ENCODE measurements around the gene CREBRF.
"Not testable (repeated sequence)": the region's sequence is repeated elsewhere in the genome, so short reads cannot be mapped to it uniquely, and the experiment has no call there.

Gene CREBRF, protein sequence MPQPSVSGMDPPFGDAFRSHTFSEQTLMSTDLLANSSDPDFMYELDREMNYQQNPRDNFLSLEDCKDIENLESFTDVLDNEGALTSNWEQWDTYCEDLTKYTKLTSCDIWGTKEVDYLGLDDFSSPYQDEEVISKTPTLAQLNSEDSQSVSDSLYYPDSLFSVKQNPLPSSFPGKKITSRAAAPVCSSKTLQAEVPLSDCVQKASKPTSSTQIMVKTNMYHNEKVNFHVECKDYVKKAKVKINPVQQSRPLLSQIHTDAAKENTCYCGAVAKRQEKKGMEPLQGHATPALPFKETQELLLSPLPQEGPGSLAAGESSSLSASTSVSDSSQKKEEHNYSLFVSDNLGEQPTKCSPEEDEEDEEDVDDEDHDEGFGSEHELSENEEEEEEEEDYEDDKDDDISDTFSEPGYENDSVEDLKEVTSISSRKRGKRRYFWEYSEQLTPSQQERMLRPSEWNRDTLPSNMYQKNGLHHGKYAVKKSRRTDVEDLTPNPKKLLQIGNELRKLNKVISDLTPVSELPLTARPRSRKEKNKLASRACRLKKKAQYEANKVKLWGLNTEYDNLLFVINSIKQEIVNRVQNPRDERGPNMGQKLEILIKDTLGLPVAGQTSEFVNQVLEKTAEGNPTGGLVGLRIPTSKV

DNA sequence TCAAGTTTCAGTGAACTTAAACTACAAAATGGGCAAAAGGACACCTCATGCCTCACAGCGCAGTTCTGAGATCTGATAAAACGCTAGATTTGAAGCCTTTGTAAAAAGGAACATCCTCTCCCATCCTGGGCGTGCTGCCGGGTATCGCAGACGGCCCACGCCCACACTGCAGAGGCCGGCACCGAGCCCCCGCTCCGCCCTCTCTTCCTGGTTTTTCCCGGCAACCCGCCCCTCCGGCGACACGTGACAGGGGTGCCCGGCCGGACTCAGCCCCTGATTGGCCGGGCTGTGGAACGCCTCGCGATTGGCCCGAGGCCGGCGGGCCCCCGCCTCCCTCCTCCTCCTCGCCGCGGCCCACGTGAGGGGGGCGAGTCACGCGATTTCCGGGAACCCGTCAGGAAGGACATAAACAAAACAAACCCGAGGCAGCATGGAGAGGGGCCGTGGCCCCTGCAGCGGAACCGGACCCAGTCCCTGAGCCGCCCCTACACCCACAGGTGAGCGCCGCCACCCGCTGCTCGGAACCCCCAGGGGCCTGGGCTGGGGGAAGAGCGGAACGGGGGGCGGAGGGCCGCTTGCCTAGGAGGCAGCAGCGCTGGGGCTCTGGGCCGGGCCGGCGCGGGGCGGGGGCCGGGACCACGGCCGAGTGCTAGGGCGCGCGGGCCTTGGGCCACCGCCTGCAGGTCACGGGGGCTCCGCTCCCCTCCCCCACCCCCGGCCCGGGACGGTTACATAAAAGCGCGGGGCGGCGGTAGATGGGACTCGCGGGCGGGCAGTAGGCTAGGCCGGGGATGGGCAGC lies at the start of gene CREBRF:
Gene CREBRF (plus strand): TSS at position 370 of the 800 bp plus-strand sequence. CDS start 24,424 bp downstream, outside the sequence.
- peak; percentile 79 for DNase-seq

DNA sequence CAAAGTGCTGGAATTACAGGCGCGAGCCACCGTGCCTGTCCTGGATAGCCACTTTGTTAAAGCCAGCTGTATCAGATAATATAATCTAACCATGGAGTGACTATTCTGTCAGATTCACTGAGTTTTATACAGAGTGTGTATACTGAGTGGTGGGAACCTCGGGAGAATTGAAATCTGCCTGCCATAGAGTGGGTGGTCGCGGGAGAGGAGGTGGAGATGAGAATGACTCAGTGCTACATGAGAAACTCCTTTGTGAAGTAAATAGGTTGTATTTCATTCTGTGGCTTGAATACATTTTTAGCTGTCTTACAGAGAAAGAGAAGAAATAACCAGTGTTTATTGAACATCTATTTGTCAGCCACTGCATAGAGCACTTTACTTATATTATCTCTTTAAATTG lies 46.1 kb upstream of the CREBRF start:
- no peak for DNase-seq

DNA sequence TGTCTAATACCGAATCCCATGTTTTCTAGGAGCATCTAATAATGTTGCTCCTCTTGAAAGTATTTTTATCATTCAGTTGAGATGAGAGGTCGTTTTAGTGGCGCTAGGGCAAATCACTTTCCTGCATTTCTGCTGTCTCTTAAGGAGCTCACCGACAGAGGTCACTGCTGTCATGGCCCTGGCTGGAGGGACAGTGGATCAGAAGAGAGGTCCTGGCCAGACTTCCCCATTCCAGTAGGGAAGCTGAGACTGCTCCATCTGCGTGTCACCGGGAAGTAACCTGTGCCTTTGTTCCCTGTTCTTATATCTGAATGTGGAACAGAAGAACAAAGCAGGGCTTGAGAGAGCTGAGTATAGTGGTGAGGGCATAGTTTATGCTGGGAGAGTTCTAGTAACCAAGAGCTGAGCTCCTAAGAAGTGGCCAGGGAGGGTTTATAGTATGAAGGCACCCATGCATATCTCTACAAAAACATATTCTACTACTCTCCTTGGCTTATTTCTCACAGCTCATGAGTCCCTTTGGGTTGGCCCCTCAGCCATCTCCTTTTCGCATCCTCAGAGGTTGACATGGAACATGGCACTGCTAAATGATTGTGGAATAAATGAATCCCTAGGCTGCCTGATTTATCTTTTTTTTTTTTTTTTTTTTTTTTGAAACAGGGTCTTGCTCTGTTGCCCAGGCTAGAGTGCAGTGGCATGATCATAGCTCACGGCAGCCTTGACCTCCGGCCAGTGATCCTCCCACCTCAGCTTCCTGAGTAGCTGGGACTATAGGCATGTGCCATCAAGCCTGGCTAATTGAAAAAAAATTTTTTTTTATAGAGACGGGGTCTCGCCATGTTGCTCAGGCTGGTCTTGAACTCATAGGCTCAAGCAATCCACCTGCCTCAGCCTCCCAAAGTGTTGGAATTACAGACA lies 45.3 kb upstream of the CREBRF start:
- DNase-seq, result no peak

DNA sequence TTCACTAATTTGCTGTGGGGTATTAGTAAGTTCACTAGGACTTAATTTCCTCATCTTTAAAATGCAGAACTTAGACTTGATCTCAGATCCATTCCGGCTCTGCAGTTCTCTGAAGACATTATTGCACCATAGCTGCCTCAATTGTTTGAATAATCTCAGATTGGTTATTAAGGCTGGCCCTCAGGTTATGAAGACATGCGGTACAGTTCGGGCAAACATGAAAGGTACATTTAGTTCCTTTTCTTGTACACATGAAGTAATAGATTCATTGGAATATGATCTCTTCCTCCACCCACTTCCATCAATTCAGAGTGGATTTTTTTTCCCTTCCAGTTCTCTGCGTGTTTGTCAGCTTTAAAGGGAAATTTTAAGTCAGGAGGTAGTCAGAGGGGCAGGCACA lies 44.6 kb upstream of the CREBRF start:
- no peak for DNase-seq

DNA sequence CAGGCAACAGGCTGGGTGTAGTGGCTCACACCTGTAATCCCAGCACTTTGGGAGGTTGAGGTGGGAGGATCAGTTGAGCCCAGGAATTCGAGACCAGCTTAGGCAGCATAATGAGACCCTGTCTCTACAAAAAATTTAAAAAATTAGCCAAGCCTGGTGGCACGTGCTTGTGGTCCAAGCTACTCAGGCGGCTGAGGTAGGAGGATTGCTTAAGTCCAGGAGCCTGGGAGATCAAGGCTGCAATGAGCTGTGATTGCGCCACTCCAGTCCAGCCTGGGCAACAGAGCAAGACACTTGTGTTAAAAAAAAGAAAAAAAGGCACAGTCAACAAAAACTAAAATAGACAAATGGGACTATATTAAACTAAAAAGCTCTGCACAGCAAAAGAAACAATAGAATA lies 43.3 kb upstream of the CREBRF start:
- DNase-seq, result no peak

DNA sequence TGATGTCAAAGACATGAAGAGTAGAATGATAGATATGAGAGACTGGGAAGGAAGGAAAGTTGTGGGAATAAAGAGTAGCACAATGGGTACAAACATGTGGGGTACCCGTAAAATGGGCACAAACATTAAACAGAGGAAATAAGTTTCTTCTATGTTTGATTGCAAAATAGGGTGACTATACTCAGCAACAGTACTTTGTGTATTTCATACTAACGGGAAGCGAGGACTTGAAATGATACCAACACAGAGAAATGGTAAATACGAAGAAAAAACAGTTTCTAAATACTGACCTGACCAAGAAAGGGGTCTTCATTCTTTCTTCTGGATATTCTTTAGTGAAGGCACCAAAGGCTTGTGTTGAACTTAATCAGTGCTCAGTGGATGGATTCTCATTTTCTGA lies 41.5 kb upstream of the CREBRF start:
- no peak for DNase-seq

DNA sequence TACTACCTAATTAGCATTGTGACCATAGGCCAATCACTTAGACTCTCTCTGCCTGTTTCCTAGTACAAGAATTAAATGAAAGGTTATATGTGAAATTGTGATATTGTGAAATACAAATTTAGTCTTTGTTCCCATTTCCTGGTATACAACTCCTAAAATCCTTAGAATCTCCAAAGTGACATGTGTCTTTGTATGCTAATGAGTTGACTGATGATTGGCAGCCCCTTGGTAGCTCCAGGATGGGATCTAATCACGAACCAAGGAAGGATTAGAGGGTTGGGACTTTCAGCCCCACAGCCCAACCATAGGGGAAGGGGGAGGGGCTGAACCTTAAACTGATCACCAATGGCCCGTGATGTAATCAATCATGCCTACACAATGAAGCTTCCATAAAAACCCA lies 41.0 kb upstream of the CREBRF start:
- no peak for DNase-seq

DNA sequence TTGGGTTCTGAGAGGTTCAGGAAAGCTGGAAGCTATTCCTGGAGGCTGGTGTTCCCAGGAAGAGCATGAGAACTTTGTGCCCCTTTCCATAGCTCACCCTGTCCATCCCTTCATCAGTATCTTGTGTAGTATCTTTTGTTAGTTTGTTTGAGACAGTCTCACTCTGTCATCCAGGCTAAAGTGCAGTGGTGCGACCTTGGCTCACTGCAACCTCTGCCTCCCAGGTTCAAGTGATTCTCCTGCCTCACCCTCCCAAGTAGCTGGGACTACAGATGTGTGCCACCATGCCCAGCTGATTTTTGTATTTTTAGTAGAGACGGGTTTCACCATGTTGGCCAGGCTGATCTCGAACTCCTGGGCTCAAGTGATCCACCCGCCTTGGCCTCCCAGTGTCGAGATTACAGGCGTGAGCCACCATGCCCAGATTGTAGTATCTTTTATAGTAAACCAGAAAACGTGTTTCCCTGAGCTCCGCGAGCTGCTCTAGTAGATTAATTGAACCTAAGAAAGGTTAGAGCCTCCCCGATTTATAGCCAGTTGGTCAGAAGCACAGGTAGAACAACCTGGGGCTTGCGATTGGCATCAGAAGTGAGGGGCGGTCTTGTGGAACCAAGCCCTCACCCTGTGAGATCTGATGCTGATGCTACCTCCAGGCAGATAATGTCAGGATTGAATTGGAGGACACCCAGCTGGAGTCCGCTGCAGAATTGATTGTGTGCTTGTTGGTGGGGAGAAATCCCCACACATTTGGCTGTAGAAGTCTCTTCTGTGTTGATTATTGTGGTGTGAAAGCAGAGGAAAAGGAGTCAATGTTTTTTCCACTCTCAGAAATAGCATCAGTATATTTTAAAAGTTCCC lies 40.3 kb upstream of the CREBRF start:
- no peak for DNase-seq

DNA sequence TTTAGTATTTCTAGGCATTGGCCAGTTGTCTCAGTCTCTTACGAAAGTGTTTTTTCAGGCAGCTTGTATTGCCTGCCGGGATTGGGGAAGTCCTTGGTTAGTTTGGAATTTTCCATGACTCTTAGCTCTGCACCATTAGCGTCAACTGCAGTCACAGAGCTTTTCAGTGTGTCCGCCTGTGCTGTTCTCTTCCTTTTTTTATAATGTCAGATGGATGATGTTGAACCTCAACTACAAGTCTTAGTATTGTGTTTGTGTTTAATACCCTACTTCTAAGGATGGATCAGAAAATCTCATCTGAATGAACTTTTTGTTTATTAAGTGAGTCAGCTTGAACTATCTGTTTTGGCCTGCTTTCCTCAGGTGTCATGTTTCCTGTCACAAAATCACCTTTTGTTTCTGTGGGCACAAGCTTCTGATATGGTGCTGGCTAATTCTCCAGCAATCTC lies 39.5 kb upstream of the CREBRF start:
- no peak for DNase-seq

DNA sequence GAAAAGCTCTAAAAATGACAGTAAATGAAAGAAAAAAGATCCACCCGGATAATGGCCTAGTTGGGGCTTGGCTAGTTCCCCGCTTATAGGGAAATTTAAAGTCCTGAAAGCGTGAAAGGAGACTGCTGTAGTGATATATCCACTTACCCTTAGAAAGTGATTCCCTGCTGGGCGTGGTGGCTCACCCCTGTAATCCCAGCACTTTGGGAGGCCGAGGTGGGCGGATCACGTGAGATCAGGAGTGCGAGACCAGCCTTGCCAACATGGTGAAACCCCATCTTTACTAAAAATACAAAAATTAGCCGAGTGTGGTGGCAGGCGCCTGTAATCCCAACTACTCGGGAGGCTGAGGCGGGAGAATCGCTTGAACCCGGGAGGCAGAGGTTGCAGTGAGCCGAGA lies 39.1 kb upstream of the CREBRF start:
- DNase-seq, result not testable (repeated sequence)

DNA sequence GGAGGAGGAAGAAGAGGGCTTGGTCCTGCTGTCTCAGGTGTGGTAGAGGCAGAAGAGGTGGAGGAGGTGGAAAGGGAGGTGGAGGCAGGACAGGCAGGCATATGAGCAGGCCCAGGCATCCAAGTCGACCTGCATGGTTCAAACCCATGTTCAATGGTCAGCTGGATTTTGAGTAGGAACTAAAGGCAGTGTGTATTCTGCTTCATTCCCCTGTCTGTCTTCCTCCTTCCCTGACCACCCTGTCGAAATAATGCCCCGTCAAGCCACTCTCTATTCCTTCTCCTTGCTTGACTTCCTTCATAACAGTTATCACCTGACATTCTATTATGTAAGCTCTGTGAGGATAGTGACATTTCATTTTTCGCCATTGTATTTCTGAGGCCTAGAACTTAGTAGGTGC lies 37.8 kb upstream of the CREBRF start:
- DNase-seq, result no peak

DNA sequence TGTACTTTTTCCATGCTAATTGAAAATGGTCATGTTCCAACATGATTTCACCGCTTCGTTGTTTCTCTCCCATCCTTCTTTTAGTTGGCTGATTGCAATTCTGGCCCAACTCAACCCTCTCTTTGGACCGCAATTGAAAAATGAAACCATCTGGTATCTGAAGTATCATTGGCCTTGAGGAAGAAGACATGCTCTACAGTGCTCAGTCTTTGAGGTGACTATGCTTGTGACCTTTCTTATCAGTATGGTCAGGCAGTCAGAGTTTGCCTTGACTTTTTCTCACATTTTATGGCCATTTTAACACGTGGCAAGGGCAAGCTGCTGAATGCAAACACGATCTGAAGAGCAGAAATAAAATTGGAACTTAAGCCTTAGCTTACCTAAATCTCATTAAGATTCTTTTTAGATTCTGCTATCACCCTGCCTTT lies 36.0 kb upstream of the CREBRF start:
- no peak for DNase-seq

DNA sequence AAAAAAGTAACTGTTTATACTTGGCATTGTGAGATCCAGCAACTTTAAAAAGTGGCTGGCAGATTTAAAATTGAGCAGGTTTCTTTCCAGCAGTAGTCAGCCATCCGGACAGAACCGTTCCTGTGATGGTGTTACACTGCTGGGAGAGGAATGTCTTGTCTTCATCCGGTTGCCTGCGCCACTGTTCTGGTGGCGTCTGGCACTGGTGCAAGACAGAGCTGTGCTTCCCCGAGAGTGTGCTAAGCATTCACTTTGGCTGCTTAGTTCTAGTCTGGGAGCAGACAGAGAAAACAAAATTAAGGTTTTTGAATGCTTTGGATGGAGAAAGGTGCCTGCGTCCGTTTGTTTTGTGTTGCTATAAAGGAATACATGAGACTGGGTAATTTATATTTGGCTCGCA lies 35.5 kb upstream of the CREBRF start:
- DNase-seq, result no peak

DNA sequence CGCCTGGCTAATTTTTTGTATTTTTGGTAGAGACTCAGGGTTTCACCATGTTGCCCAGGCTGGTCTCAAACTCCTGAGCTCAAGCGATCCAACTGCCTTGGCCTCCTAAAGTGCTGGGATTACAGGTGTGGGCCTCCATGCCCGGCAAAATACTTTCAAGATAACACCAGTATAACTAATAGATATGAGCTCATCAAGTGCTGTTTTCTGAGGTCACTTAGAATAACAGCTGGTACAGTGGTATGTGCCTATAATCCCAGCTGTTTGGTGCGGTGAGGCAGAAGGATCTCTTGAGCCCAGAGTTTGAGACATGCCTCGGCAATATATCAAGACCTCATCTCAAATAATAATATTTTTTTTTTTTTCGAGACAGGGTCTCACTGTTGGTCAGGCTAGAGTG lies 30.5 kb upstream of the CREBRF start:
- no peak for DNase-seq

DNA sequence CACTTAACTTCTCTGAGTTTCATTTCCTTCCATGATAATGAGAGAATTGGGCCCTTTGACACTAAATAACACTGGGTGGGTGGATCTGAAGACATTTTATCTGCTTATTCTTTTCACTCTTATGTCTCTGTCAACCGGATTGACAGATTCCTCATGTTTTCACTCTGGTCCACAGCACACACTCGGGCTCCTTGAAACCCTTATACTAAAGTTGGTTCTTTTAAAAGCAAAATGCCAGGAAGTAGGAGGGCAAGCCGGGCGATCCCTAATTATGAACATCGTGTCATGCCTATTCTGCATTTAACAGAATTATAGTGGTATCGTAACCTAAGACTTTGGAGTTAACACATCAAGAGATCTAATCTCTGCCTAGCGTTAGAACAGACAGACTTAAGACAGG lies 28.2 kb upstream of the CREBRF start:
- no peak for DNase-seq

DNA sequence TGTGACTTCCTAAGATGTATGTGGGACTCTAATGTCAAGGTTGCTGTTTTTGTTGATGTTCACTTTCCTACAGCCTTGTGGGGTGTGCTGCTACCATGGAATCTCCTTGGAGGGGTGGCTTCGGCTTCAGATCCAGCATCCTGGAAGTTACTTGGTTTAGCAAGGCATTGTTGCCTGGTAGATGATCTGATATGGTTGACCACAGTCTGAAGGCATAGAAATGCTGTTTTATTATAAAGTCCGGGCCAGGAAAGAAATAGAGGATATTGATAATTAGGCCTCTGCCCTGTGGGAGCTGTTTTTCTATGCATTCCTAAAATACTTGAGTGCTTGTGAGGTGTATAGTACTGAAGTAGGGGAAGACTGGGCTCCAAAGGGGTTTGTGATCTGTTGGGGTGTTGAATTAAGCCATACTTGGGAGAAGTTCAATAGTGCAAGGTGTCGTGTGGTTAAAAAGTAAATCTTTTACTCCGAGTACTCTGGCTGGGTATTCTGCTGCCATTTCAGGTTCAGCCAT lies 27.3 kb upstream of the CREBRF start:
- no peak for DNase-seq

DNA sequence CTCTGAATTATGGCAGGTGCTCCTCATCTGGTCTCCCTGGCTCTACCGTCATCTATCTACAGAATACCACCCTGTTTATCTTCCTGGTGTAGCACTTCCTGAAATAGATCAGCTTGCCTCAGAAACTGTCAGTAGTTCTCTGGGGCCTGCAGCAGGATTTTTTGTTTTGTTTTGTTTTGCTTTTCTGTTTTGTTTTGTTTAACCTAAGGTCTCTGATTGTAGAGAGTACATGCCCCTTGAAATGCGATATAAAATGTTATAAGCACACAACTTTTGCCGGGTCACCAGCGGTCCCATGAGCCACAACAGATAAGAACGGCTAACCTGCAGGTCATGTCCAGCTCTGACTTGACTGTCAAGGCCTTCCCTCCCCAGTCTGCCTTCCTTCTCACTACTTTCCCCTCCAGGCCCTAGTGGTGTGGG lies 26.6 kb upstream of the CREBRF start:
- DNase-seq, result no peak

DNA sequence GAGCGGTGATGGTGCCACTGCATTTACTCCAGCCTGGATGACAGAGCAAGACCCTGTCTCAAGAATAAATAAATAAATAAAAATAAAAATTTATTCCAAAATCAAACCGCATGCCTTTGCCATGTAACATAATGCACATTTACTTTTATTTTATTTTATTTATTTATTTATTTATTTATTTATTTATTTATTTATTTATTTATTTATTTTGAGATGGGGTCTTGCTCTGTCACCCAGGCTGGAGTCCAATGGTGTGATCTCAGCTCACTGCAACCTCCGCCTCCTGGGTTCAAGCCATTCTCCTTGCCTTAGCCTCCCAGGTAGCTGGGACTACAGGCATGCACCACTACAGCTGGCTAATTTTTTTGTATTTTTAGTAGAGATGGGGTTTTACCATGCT lies 24.1 kb upstream of the CREBRF start:
- DNase-seq, result not testable (repeated sequence)

DNA sequence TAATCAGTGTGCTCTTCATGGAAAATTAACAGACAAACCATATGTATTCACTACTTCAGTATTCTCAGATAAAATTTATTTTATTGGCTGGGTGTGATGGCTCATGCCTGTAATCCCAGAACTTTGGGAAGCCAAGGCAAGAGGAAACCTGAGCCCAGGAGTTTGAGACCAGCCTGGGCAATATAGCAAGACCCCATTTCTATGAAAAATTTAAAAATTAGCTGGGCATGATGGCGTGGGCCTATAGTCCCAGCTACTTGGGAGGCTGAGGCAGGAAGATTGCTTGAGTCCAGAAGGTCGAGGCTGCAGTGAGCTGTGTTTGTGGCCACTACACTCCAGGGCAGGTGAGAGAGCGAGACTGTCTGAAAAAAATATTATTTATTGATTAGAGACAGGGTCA lies 23.4 kb upstream of the CREBRF start:
- no peak for DNase-seq

DNA sequence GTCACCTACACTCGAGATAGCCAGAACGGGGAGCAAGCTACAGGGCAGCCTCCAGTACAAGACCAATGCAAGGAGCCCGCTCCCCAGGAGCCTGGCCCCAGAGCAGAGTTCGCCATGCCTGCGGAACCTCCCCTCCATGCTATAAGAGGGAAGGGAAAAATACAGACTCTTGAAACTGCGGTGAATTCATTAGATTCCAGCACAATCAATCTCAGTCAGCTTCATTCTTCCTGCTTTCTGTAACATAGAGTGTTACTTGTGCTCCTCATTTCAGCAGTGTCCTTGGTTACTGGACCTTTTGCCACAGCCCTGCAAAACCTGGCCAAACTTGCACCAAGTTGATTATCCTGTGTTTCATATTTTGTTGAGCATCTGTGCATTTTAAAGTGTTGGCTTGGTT lies 22.2 kb upstream of the CREBRF start:
- no peak for DNase-seq
